Ascending aorta (tissue), 2 donors: ENCODE data around the gene CDH20. TPM values are rescaled to one million over a fixed set of nuclear protein-coding genes. Genes with fewer than 3 reads are reported as not detected.

ENCODE experiments used
- DNase-seq, 2 donors: peaks; one replicate each; pipeline ENCODE4 v3.0.0-alpha.2; 2019; ENCODE audit warnings: low spot score in 2 of 2
- H3K27ac ChIP-seq, 2 donors: fragments of 200-600 bp; sonication (generic); one replicate each; pipeline ENCODE4 v1.5.1; 2016 to 2017; ENCODE audit warnings: mild to moderate bottlenecking in 1 of 2
- H3K27me3 ChIP-seq: fragments of 200-600 bp; sonication (generic); one replicate; pipeline ENCODE4 v1.5.1; 2017
- H3K36me3 ChIP-seq, 2 donors: fragments of 200-600 bp; sonication (generic); one replicate each; pipeline ENCODE4 v1.5.1; 2016
- H3K4me1 ChIP-seq, 2 donors: fragments of 200-600 bp; sonication (generic); one replicate each; pipeline ENCODE4 v1.5.1; 2016 to 2017; ENCODE audit warnings: mild to moderate bottlenecking in 1 of 2
- H3K4me3 ChIP-seq, 2 donors: fragments of 200-600 bp; sonication (generic); one replicate each; pipeline ENCODE4 v1.5.1; 2016 to 2017; ENCODE audit warnings: mild to moderate bottlenecking in 1 of 2
- H3K9me3 ChIP-seq, 2 donors: fragments of 200-600 bp; sonication (generic); one replicate each; pipeline ENCODE4 v1.5.1; 2016
- CTCF ChIP-seq, 3 experiments: fragments of 200-600 bp in 2 of 3; fragments of 450-650 bp in 1 of 3; sonication (generic) in 2 of 3; IDR thresholded peaks; one replicate each; pipeline ENCODE4 v1.5.1; 2016 to 2019; ENCODE audit warnings: antibody characterized with exemption in 3 of 3, mild to moderate bottlenecking in 1 of 3, moderate library complexity in 1 of 3
- intact Hi-C: fragments of 100-400 bp; cut with DNase I; formaldehyde crosslinking; loops from one replicate; pipeline ENCODE4 v1.15.1; 2023
- total RNA-seq: library from RNA; depleted of rRNA; stranded (reverse); fragments of >200 nt; gene quantifications from one replicate; pipeline ENCODE4 v1.1.0, GENCODE V29; 2016

Gene CDH20
- total RNA-seq, 1 donor from 2014 or later = not detected

GRCh38 chr18:61388010-61388409, 54.8 kb downstream of the CDH20 start:
- no peak for TF ChIP-seq CTCF (IDR thresholded peaks at IDR 0.05)
- Histone ChIP-seq H3K9me3 (no peaks in the 10 kb centered on the region), H3K4me1 (no peaks in the 10 kb centered on the region), H3K27ac (no peak overlapping the region), H3K27me3 (no peaks in the 10 kb centered on the region), H3K4me3 (no peak overlapping the region), H3K36me3 (no peaks in the 10 kb centered on the region)
- intact Hi-C loops = no loop called here
- DNase-seq = no peak

GRCh38 chr18:61394983-61395382, 61.8 kb downstream of the CDH20 start:
- Histone ChIP-seq H3K9me3 (no peaks in the 10 kb centered on the region), H3K4me3 (no peak overlapping the region), H3K36me3 (no peaks in the 10 kb centered on the region), H3K27me3 (no peaks in the 10 kb centered on the region), H3K27ac (no peak overlapping the region), H3K4me1 (no peaks in the 10 kb centered on the region)
- no peak for TF ChIP-seq CTCF (IDR thresholded peaks at IDR 0.05)
- intact Hi-C loops = no loop called here
- DNase-seq = no peak

- H3K27ac ChIP-seq = no peak overlapping the region
- H3K9me3 ChIP-seq = no peaks in the 10 kb centered on the region
- no peaks in the 10 kb centered on the region for H3K36me3 ChIP-seq
- no peak overlapping the region for H3K4me3 ChIP-seq
- DNase-seq = no peak
- intact Hi-C loops = no loop called here
- no peak for TF ChIP-seq CTCF (IDR thresholded peaks at IDR 0.05)
- no peaks in the 10 kb centered on the region for H3K4me1 ChIP-seq
- no peaks in the 10 kb centered on the region for H3K27me3 ChIP-seq
Observed at GRCh38 chr18:61397222-61397621, 64.0 kb downstream of the CDH20 start.

GRCh38 chr18:61398961-61399705, 65.9 kb downstream of the CDH20 start:
- no peak overlapping the region for H3K27ac ChIP-seq
- no peak for DNase-seq
- intact Hi-C loops = no loop called here
- no peaks in the 10 kb centered on the region for H3K27me3 ChIP-seq
- H3K36me3 ChIP-seq = no peaks in the 10 kb centered on the region
- no peak overlapping the region for H3K4me3 ChIP-seq
- H3K4me1 ChIP-seq = no peaks in the 10 kb centered on the region
- TF ChIP-seq CTCF (IDR thresholded peaks at IDR 0.05) = no peak
- no peaks in the 10 kb centered on the region for H3K9me3 ChIP-seq

GRCh38 chr18:61400016-61400635, 66.9 kb downstream of the CDH20 start:
- H3K4me1 ChIP-seq = no peaks in the 10 kb centered on the region
- H3K4me3 ChIP-seq = no peak overlapping the region
- H3K27me3 ChIP-seq = no peaks in the 10 kb centered on the region
- no peak for TF ChIP-seq CTCF (IDR thresholded peaks at IDR 0.05)
- no peak for DNase-seq
- intact Hi-C loops = no loop called here
- H3K27ac ChIP-seq = no peak overlapping the region
- no peaks in the 10 kb centered on the region for H3K36me3 ChIP-seq
- H3K9me3 ChIP-seq = no peaks in the 10 kb centered on the region
